T-helper 22 cell (primary cell): ENCODE results near the gene ZNF711.
"Not testable (repeated sequence)": the region's sequence is repeated elsewhere in the genome, so short reads cannot be mapped to it uniquely, and the experiment has no call there.

Experiments
- DNase-seq: peaks from one replicate; pipeline ENCODE4 v3.0.0-alpha.2; 2020; ENCODE audit warnings: low read depth

Gene ZNF711

GRCh38 chrX:85243761-85244449 is at the start of gene ZNF711, which contains the start of gene SATL1:
Gene ZNF711 (plus strand): TSS chrX:85243991. CDS start chrX:85247573, 3,582 bp downstream.
Gene SATL1 (minus strand): TSS chrX:85243779. CDS start chrX:85108968, 134,811 bp downstream.
- no peak for DNase-seq

DNA sequence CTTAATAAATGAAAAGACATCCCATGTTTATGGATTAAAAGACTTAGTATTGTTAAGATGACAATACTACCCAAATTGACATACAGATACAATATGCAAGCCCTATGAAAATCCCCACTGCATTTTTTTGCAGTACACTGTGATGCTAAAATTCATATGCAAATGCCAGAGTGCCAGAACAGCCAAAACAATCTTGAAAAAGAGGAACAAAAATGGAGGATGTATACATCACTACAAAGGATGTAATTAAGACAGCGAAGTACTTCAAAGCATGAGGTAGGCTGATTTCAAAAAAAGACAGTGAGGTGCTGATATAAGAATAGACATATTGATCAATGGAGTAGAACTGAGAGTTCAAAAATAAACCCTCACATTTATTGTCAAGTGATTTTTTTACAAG is 47.5 kb upstream of the ZNF711 start:
- no peak for DNase-seq

- no peak for DNase-seq
Observed at GRCh38 chrX:85203461-85203970, 40.3 kb upstream of the ZNF711 start.

DNA sequence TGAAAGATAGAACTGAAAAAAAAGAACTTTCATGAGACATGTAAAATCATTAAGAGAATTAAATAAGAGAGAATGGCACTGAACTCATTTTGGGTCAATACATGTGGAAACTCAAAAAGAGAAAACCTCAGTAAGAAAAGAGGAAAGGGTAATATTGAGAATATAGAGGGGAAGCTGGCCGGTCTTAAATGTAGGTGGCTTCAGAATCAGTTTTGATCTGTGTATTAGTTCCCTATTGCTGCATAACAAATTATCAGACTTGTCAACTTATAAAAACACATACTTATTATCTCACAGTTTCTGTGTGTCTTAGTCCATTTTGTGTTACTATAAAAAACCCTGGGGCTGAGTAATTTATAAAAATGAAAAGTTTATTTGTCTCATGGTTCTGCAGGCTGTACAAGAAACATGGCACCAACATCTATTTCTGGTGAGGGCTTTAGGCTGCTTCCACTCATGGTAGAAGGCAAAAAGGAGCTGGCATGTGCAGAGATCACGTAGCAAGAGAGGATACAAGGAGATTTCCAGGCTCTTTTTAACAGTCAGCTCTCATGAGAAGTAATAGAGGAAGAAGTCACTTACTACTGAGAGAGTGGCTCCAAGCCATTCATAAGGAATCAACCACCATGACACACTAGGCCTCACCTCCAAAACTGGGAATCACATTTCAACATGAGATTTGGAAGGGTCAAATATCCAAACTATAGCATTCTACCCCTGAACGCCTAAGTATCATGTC is 29.8 kb upstream of the ZNF711 start:
- no peak for DNase-seq

GRCh38 chrX:85215946-85216345 is 27.8 kb upstream of the ZNF711 start:
- DNase-seq, result no peak

DNA sequence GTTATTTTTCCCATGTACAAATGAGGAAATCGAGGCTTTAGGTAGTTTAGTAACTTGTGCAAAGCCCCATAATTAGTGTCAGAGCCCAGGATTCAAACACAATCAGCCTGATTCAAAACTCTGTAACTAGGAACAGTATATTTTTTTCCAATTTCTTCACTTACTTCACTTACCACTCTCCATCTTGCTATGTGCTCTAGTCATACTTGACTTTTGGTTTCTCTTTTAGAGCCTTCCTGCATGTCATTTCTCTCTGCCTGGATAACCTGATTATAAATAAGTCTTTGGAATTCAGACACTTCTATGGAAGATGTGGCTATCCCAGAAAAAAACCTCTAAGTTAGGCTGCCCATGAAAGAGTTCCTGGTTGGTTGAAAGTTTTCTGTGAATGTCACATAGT is 22.4 kb upstream of the ZNF711 start:
- DNase-seq, result no peak

DNA sequence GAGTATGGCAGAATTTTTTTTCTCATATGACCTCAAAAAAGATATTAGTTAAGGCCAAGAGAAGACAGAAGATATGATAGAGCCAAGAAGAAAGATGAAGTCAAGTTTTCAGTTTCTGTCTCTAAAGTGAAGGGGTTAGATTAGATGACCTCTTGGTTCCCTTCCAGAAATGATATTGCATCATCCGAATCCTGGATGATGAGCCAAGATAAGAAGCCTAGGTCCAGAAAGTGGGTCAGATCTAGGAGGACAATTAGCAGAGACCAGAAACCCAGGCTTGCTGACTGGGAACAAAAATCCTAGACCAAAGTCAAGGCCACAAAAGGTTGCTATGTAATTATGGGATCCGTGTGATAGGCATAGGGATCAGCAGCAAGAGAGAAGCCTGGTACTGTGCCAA is 20.4 kb upstream of the ZNF711 start:
- no peak for DNase-seq

- DNase-seq, result no peak
Observed at GRCh38 chrX:85243155-85243554, 636 bp upstream of the ZNF711 start.

DNA sequence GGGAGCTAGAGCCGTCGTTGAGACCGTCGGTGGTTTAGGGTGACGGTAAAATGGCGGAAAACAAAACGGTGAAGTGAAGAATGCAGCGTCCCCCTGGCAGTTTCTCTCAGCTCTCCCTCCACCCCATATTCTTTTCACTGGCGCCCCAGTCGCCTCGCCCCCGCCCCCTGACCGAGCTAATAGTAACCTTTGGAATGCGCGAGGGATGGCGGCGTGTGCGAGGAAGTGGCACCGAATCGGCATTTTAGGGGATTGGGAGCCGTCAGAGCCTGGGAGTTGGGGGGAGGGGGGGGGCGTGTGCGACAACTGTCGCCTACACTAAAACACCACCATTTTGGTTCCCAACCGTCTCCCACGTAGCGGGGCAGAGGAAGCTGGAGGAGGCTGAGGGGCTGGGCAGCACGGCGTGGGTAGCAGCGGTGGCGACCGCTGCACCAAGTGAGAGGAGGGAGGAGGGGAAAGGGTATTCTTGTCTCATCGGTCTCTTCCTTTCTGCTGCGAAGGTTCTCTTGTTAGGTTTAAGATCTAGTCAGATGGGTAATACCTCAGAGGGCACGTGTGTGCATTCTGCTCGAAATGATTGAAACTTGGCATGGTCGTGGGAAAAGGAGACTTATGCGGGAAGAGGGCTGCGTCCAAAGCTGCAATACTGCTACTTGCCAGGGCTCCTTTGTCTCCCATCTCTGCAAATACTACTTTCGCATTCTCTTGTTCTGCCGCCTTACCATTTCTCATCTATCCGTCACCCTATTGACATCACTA is 840 bp downstream of the ZNF711 start:
- DNase-seq, result no peak

DNA sequence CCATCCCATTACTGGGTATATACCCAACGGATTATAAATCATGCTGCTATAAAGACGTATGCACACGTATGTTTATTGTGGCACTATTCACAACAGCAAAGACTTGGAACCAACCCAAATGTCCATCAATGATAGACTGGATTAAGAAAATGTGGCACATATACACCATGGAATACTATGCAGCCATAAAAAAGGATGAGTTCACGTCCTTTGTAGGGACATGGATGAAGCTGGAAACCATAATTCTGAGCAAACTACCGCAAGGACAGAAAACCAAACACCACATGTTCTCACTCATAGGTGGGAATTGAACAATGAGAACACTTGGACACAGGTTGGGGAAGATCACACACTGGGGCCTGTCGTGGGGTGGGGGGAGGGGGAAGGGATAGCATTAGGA is 41.5 kb downstream of the ZNF711 start:
- DNase-seq, result not testable (repeated sequence)

GRCh38 chrX:85288992-85289723 is 45.4 kb downstream of the ZNF711 start:
- no peak for DNase-seq

DNA sequence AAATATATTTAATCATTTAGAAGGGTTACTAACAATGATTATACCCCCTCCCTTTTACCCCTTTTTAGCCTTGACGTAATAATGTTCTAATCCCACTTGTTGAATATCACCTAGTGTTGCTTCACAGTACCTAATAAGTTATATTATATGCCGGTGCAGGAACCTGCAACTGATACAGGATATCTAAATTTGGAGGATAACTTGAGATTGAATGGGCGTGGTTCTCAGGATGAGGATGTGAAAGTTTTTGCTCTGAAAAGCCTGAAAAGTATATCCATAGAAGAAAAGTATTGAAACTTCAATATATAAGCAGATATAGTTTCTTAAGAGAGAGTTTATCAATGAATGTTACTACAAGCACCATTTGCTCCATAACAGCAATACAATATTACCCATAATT is 59.8 kb downstream of the ZNF711 start:
- no peak for DNase-seq

DNA sequence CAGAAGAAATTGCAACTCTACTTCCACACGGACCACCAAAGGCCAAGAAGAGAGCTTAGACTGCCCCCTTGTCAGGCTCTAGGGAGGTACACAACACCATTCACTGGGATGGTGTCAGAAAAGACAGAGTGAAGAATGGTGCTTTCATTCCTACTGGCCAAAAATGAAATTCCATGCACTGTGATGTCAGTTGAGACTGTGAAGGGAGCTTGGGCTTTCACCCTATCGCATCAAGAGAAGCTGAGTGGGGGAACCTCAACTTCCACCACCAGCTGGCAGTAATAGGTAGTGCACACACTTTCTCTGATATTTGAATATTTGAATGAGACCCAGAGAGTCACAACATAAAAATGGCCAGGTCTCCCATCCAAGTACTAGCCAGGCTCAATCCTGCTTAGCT is 65.9 kb downstream of the ZNF711 start:
- no peak for DNase-seq

- not testable (repeated sequence) for DNase-seq
Observed at GRCh38 chrX:85311348-85311747, 67.6 kb downstream of the ZNF711 start.
